K562 (cell line): ENCODE measurements around the gene SLC8A2. TPM values are rescaled to one million over a fixed set of nuclear protein-coding genes. Genes with fewer than 3 reads are reported as not detected.

ENCODE experiments used
- DMBX1 ChIP-seq: fragments of 250-450 bp; sonication (Bioruptor Pico); IDR thresholded peaks from 2 replicates; pipeline ENCODE4 v1.8.0; 2022; ENCODE audit warnings: inconsistent platforms, mild to moderate bottlenecking, moderate library complexity, borderline replicate concordance
- NFIC ChIP-seq: fragments of 450-650 bp; IDR thresholded peaks from 2 replicates; pipeline ENCODE4 v1.6.1; 2017; ENCODE audit warnings: mild to moderate bottlenecking, inconsistent platforms
- RAD21 ChIP-seq, 2 experiments: fragments of 250-450 bp in 1 of 2; fragments of 450-650 bp in 1 of 2; sonication (Bioruptor Pico) in 1 of 2; formaldehyde crosslinking in 1 of 2; IDR thresholded peaks in 1 of 2; conservative IDR thresholded peaks in 1 of 2; 2 replicates each; pipeline versions ENCODE4 v1.4.0 to v1.8.0; 2020 to 2022; ENCODE audit warnings: mild to moderate bottlenecking in 2 of 2, moderate library complexity in 1 of 2
- RBM39 ChIP-seq: fragments of 200-400 bp; formaldehyde crosslinking; optimal IDR thresholded peaks from 2 replicates; pipeline ENCODE3; 2018; ENCODE audit warnings: low read depth, low read length
- THRAP3 ChIP-seq: fragments of 450-650 bp; IDR thresholded peaks from 2 replicates; pipeline ENCODE4 v1.6.1; 2016; ENCODE audit warnings: mild to moderate bottlenecking, inconsistent platforms, borderline replicate concordance
- ZFP30 ChIP-seq: fragments of 250-450 bp; sonication (Bioruptor Pico); IDR thresholded peaks from 2 replicates; pipeline ENCODE4 v1.8.0; 2022; ENCODE audit warnings: moderate library complexity, mild to moderate bottlenecking, inconsistent platforms, borderline replicate concordance
- ZNF24 ChIP-seq: fragments of 450-650 bp; IDR thresholded peaks from 2 replicates; pipeline ENCODE4 v1.6.1; 2016
- polyA plus RNA-seq, 8 experiments: library from polyadenylated mRNA; depleted of rRNA in 4 of 8; stranded (reverse) in 5 of 8; unstranded in 3 of 8; fragments of >200 nt; fragmentation: Nextera tagmentation in 2 of 8; fragmentation: Illumina TruSeq in 1 of 8; extraction: Ambion mirVana in 2 of 8; extraction: Trizol in 1 of 8; gene quantifications; 2 replicates each; pipeline versions ENCODE4 v1.2.1 to v1.2.3, GENCODE V29; 2011 to 2014; ENCODE audit warnings: inconsistent platforms in 1 of 8, missing spikeins in 1 of 8
- total RNA-seq, 7 experiments: library from RNA; depleted of rRNA in 6 of 7; stranded (reverse); fragments of >200 nt in 6 of 7; fragmentation: Illumina TruSeq in 2 of 7; extraction: Trizol in 2 of 7; gene quantifications; 2 replicates each; pipeline versions ENCODE4 v1.2.1 to v1.2.3, GENCODE V29; 2011 to 2021; ENCODE audit warnings: low replicate concordance in 1 of 7
- TF ChIP-seq, protein P1 (sequence below): fragments of 150-350 bp; conservative IDR thresholded peaks from 2 replicates; pipeline ENCODE4 v1.6.1; 2014; ENCODE audit warnings: low read length
- TF ChIP-seq, protein P2 (sequence below): fragments of 450-650 bp; IDR thresholded peaks from 2 replicates; pipeline ENCODE4 v1.7.1; 2018; ENCODE audit warnings: mild to moderate bottlenecking, low read depth; ENCODE audit not compliant: partially characterized antibody
- TF ChIP-seq, protein P3 (sequence below): IDR thresholded peaks from 3 replicates; pipeline ENCODE4 v1.6.1; 2011; ENCODE audit warnings: borderline replicate concordance, mild to moderate bottlenecking; ENCODE audit not compliant: insufficient read length, insufficient read depth
- TF ChIP-seq, protein P4 (sequence below): IDR thresholded peaks from 2 replicates; pipeline ENCODE4 v1.6.1; 2011; ENCODE audit not compliant: insufficient read length; ENCODE audit errors: extremely low read depth
- TF ChIP-seq, protein P5 (sequence below): sonication (generic); formaldehyde crosslinking; IDR thresholded peaks from 2 replicates; pipeline ENCODE4 v1.8.1; 2023; ENCODE audit warnings: mild to moderate bottlenecking, missing genetic modification reagents

The SLC8A2 gene
- total and polyA plus RNA-seq, 9 of the 15 experiments (the other 6 are each of a cell fraction or from before 2014, with no cell fraction given) = 0.07 to 0.66 (median 0.24) TPM; not detected in 3

DNA sequence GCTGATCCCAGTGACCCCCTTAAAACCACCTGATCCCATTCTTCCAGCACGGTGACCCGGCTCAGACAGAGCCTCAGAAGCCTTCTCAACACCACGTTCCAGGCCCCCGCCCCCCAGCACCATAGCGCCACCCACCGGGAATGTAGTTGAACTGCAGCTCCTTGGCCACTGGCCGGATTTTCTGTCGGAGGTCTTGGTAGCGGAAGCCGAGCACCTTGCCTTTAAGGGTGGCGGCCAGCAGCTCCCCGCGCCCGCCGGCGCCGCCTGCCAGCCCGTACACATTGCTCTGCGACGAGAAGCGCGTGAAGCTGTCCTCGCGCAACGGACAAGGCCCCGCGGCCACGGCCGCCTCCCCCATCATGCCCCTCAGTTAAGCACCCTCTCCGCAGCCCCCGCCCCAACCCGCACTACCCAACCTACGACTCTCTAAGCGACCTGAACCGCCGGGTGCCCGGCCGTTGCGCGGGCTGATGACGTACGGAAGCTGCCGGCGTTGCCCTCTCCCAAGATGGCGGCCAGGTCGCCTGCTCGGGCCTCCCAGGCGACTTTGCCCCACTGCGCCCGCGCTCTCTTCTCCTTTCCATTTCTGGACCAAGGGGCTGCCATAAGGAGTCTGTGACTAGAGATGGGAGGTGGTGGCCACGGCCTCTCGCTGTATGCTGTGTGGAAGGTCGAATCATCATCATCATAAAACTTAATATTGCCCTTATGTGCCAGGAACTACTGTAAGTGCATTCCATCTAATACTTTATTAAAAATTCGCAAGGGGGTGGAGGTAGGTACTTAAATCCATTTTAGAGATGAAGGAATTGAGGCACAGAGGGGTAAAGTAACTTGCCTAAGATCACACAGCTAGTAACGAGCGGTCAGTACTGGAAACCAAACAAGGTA lies 12.4 kb upstream of the SLC8A2 start, which contains the start of gene KPTN (continued):
- TF ChIP-seq ZNF24 (no peak), RBM39 (no peak), ZFP30 (CRISPR knock-in tag) (no peak), THRAP3 (no peak), DMBX1 (CRISPR knock-in tag) (peak; percentile 48; the same call in 1 of the 2 replicates), NFIC (0 out of 2 replicates have a peak, but pooled peaks have one; percentile 43), RAD21 (CRISPR knock-in tag; conservative IDR thresholded peaks at IDR 0.05 in 1 of 2, IDR thresholded peaks at IDR 0.05 in 1 of 2) (peak; percentile 69 to 83)
- TF ChIP-seq, protein P1, sequence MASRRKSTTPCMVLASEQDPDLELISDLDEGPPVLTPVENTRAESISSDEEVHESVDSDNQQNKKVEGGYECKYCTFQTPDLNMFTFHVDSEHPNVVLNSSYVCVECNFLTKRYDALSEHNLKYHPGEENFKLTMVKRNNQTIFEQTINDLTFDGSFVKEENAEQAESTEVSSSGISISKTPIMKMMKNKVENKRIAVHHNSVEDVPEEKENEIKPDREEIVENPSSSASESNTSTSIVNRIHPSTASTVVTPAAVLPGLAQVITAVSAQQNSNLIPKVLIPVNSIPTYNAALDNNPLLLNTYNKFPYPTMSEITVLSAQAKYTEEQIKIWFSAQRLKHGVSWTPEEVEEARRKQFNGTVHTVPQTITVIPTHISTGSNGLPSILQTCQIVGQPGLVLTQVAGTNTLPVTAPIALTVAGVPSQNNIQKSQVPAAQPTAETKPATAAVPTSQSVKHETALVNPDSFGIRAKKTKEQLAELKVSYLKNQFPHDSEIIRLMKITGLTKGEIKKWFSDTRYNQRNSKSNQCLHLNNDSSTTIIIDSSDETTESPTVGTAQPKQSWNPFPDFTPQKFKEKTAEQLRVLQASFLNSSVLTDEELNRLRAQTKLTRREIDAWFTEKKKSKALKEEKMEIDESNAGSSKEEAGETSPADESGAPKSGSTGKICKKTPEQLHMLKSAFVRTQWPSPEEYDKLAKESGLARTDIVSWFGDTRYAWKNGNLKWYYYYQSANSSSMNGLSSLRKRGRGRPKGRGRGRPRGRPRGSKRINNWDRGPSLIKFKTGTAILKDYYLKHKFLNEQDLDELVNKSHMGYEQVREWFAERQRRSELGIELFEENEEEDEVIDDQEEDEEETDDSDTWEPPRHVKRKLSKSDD = peak; percentile 33; the same call in 1 of the 2 replicates
- TF ChIP-seq, protein P2, sequence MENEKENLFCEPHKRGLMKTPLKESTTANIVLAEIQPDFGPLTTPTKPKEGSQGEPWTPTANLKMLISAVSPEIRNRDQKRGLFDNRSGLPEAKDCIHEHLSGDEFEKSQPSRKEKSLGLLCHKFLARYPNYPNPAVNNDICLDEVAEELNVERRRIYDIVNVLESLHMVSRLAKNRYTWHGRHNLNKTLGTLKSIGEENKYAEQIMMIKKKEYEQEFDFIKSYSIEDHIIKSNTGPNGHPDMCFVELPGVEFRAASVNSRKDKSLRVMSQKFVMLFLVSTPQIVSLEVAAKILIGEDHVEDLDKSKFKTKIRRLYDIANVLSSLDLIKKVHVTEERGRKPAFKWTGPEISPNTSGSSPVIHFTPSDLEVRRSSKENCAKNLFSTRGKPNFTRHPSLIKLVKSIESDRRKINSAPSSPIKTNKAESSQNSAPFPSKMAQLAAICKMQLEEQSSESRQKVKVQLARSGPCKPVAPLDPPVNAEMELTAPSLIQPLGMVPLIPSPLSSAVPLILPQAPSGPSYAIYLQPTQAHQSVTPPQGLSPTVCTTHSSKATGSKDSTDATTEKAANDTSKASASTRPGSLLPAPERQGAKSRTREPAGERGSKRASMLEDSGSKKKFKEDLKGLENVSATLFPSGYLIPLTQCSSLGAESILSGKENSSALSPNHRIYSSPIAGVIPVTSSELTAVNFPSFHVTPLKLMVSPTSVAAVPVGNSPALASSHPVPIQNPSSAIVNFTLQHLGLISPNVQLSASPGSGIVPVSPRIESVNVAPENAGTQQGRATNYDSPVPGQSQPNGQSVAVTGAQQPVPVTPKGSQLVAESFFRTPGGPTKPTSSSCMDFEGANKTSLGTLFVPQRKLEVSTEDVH = peak; percentile 96
- TF ChIP-seq, protein P3, sequence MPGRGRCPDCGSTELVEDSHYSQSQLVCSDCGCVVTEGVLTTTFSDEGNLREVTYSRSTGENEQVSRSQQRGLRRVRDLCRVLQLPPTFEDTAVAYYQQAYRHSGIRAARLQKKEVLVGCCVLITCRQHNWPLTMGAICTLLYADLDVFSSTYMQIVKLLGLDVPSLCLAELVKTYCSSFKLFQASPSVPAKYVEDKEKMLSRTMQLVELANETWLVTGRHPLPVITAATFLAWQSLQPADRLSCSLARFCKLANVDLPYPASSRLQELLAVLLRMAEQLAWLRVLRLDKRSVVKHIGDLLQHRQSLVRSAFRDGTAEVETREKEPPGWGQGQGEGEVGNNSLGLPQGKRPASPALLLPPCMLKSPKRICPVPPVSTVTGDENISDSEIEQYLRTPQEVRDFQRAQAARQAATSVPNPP = no peak
- TF ChIP-seq, protein P4, sequence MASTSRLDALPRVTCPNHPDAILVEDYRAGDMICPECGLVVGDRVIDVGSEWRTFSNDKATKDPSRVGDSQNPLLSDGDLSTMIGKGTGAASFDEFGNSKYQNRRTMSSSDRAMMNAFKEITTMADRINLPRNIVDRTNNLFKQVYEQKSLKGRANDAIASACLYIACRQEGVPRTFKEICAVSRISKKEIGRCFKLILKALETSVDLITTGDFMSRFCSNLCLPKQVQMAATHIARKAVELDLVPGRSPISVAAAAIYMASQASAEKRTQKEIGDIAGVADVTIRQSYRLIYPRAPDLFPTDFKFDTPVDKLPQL = no peak
- TF ChIP-seq, protein P5, sequence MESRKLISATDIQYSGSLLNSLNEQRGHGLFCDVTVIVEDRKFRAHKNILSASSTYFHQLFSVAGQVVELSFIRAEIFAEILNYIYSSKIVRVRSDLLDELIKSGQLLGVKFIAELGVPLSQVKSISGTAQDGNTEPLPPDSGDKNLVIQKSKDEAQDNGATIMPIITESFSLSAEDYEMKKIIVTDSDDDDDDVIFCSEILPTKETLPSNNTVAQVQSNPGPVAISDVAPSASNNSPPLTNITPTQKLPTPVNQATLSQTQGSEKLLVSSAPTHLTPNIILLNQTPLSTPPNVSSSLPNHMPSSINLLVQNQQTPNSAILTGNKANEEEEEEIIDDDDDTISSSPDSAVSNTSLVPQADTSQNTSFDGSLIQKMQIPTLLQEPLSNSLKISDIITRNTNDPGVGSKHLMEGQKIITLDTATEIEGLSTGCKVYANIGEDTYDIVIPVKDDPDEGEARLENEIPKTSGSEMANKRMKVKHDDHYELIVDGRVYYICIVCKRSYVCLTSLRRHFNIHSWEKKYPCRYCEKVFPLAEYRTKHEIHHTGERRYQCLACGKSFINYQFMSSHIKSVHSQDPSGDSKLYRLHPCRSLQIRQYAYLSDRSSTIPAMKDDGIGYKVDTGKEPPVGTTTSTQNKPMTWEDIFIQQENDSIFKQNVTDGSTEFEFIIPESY (CRISPR knock-in tag) = peak; percentile 55
